VCaP (cell line): Measurements from ENCODE around the gene IL36RN.

ENCODE experiments used
- H3K27ac ChIP-seq: fragments of 450-650 bp; 2 replicates; pipeline ENCODE4 v1.5.1; 2017
- CTCF ChIP-seq: fragments of 450-650 bp; conservative IDR thresholded peaks from 2 replicates; pipeline ENCODE4 v1.5.1; 2017; ENCODE audit warnings: mild to moderate bottlenecking, moderate library complexity

Gene IL36RN

GRCh38 chr2:113068249-113068648 is 9.3 kb downstream of the IL36RN start:
- H3K27ac ChIP-seq, result peak overlapping the region; percentile 95
- no peak for TF ChIP-seq CTCF

GRCh38 chr2:113068706-113069485 is 9.9 kb downstream of the IL36RN start:
- H3K27ac ChIP-seq, result peak overlapping the region; percentile 95
- no peak for TF ChIP-seq CTCF

- H3K27ac ChIP-seq, result peak overlapping the region; percentile 95
- TF ChIP-seq CTCF, result no peak
Observed at GRCh38 chr2:113069676-113070605, 10.9 kb downstream of the IL36RN start.

- no peak for TF ChIP-seq CTCF
- peak overlapping the region; percentile 95 for H3K27ac ChIP-seq
Observed at GRCh38 chr2:113070606-113070975, 11.6 kb downstream of the IL36RN start.

GRCh38 chr2:113072584-113072983 is 13.6 kb downstream of the IL36RN start:
- H3K27ac ChIP-seq, result no peak overlapping the region
- TF ChIP-seq CTCF, result no peak

- TF ChIP-seq CTCF, result no peak
- H3K27ac ChIP-seq, result peak overlapping the region; percentile 38
Observed at GRCh38 chr2:113073325-113073834, 14.4 kb downstream of the IL36RN start.

GRCh38 chr2:113075030-113075429 is 16.0 kb downstream of the IL36RN start:
- H3K27ac ChIP-seq, result no peak overlapping the region
- TF ChIP-seq CTCF, result no peak
